OCI-LY7 (cell line): ENCODE measurements around the gene CSF1R. TPM values are rescaled to one million over a fixed set of nuclear protein-coding genes. Genes with fewer than 3 reads are reported as not detected.

Source experiments
- BruUV-seq: library from RNA; stranded (reverse); fragments of 400-500 nt; replicated peaks from 2 replicates; lab custom pipeline; 2021; lab: Mats Ljungman, UMichigan
- CTCF ChIA-PET: fragments of 300-600 bp; sonication (Branson Sonifier 250); formaldehyde crosslinking; loops from one replicate; lab custom pipeline; 2022; ENCODE audit warnings: antibody characterized with exemption; ENCODE audit not compliant: unreplicated experiment; lab: Charles Lee
- POLR2A ChIA-PET: fragments of 300-600 bp; sonication (Branson Sonifier 250); formaldehyde crosslinking; loops from one replicate; lab custom pipeline; 2022; ENCODE audit warnings: antibody characterized with exemption; lab: Charles Lee
- DNase-seq: peaks from one replicate; pipeline ENCODE4 v3.0.0-alpha.2; 2015; ENCODE audit warnings: low spot score
- H2AFZ ChIP-seq: fragments of 200-600 bp; sonication (generic), shearing (Covaris generic); 2 replicates; pipeline ENCODE4 v1.6.1; 2014; ENCODE audit warnings: mild to moderate bottlenecking, antibody characterized with exemption, low read length, moderate library complexity
- H3K27ac ChIP-seq: fragments of 200-600 bp; sonication (generic); 2 replicates; pipeline ENCODE4 v1.5.1; 2014; ENCODE audit warnings: mixed run types, low read depth, mild to moderate bottlenecking, moderate library complexity, low read length, inconsistent platforms; ENCODE audit not compliant: poor library complexity, severe bottlenecking
- H3K36me3 ChIP-seq: fragments of 200-600 bp; sonication (generic); 2 replicates; pipeline ENCODE4 v1.6.1; 2014; ENCODE audit warnings: mild to moderate bottlenecking, antibody characterized with exemption, low read length, moderate library complexity, mixed read lengths; ENCODE audit not compliant: insufficient read depth
- H3K4me1 ChIP-seq: fragments of 200-600 bp; sonication (generic); 2 replicates; pipeline ENCODE4 v1.5.1; 2014; ENCODE audit warnings: mild to moderate bottlenecking, low read length; ENCODE audit not compliant: insufficient read depth, poor library complexity, severe bottlenecking
- H3K4me2 ChIP-seq: fragments of 200-600 bp; sonication (generic); 2 replicates; pipeline ENCODE4 v1.6.1; 2014; ENCODE audit warnings: mild to moderate bottlenecking, low read length
- H3K4me3 ChIP-seq: fragments of 200-600 bp; sonication (generic); 2 replicates; pipeline ENCODE4 v1.5.1; 2014; ENCODE audit warnings: mild to moderate bottlenecking, low read depth, low read length; ENCODE audit not compliant: poor library complexity, severe bottlenecking
- H3K79me2 ChIP-seq: fragments of 200-600 bp; sonication (generic); 2 replicates; pipeline ENCODE4 v1.6.1; 2016; ENCODE audit warnings: low read depth, mild to moderate bottlenecking, low read length, moderate library complexity, mixed read lengths; ENCODE audit not compliant: insufficient read depth
- H3K9me2 ChIP-seq: fragments of 200-600 bp; sonication (generic); 2 replicates; pipeline ENCODE4 v1.6.1; 2016; ENCODE audit warnings: mild to moderate bottlenecking, low read length, mixed read lengths; ENCODE audit not compliant: insufficient read depth
- H3K9me3 ChIP-seq: fragments of 200-600 bp; sonication (generic); 2 replicates; pipeline ENCODE4 v1.6.1; 2014; ENCODE audit warnings: mild to moderate bottlenecking, mixed run types, low read length, mixed read lengths
- H4K20me1 ChIP-seq: fragments of 200-600 bp; sonication (generic); 2 replicates; pipeline ENCODE4 v1.6.1; 2014; ENCODE audit warnings: mild to moderate bottlenecking, antibody characterized with exemption, low read length, moderate library complexity, mixed read lengths; ENCODE audit not compliant: insufficient read depth
- EZH2phosphoT487 ChIP-seq: fragments of 200-600 bp; sonication (generic); IDR thresholded peaks from 2 replicates; pipeline ENCODE4 v1.6.1; 2018; ENCODE audit warnings: low read depth, borderline replicate concordance, mild to moderate bottlenecking, mixed run types, antibody characterized with exemption, low read length, moderate library complexity, mixed read lengths
- intact Hi-C: fragments of 100-400 bp; cut with micrococcal nuclease; formaldehyde crosslinking; loops from one replicate; pipeline ENCODE4 v1.10.0; 2022; ENCODE audit not compliant: unreplicated experiment
- total RNA-seq, 2 experiments: library from RNA; depleted of rRNA in 1 of 2; stranded (reverse); fragments of >200 nt in 1 of 2; shearing (Covaris generic) in 1 of 2; gene quantifications; 2 replicates each; pipeline ENCODE4 v1.2.3, GENCODE V29; 2014 to 2022
- TF ChIP-seq, protein P1 (sequence below): fragments of 200-600 bp; sonication (generic); conservative IDR thresholded peaks from 2 replicates; pipeline ENCODE4 v1.5.1; 2014; ENCODE audit warnings: mild to moderate bottlenecking, antibody characterized with exemption, low read length, moderate library complexity, mixed read lengths

The CSF1R gene
- total RNA-seq, 2 experiments from 2014 or later = not detected

DNA sequence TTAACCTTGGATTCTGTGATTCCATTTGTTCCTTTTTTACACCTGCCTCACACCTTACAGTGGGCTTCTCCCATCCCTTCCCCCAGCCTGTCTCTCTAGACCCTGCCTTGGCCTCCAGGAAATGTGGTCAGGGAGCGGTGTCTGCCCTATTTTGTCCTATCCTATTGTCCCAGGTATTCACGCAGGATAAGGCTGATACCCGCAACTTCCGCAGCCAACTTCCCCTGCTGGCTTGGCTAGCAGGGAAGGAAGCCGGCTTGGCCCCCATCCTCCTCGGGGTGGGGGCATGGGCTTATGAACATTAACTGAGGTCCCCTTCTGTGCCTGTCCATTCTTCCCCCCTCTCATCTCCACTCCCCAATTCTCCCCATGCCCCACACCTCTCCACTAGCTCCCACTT, 3.5 kb downstream of the CSF1R start:
- intact Hi-C loops = no loop called here
- ChIA-PET POLR2A (interaction anchor here (0.6 kb wide), 1 partner anchor 398 kb away, joined by 3 read pairs; no protein-coding TSS in a partner anchor), CTCF (interaction anchor here (0.6 kb wide), 1 partner anchor 35 kb away, joined by 5 read pairs; no protein-coding TSS in a partner anchor)
- no peaks in the 10 kb centered on the region for H4K20me1 ChIP-seq
- no peaks in the 10 kb centered on the region for H3K36me3 ChIP-seq
- H3K4me3 ChIP-seq = no peak overlapping the region
- no peaks in the 10 kb centered on the region for H3K79me2 ChIP-seq
- BruUV-seq = no TSS peak
- TF ChIP-seq, protein P1, sequence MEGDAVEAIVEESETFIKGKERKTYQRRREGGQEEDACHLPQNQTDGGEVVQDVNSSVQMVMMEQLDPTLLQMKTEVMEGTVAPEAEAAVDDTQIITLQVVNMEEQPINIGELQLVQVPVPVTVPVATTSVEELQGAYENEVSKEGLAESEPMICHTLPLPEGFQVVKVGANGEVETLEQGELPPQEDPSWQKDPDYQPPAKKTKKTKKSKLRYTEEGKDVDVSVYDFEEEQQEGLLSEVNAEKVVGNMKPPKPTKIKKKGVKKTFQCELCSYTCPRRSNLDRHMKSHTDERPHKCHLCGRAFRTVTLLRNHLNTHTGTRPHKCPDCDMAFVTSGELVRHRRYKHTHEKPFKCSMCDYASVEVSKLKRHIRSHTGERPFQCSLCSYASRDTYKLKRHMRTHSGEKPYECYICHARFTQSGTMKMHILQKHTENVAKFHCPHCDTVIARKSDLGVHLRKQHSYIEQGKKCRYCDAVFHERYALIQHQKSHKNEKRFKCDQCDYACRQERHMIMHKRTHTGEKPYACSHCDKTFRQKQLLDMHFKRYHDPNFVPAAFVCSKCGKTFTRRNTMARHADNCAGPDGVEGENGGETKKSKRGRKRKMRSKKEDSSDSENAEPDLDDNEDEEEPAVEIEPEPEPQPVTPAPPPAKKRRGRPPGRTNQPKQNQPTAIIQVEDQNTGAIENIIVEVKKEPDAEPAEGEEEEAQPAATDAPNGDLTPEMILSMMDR = no peak
- TF ChIP-seq EZH2phosphoT487 = no peak
- no peak for DNase-seq
- H3K4me1 ChIP-seq = peaks cover 12% of the 10 kb centered on the region
- no peak overlapping the region for H3K4me2 ChIP-seq
- H3K9me2 ChIP-seq = no peaks in the 10 kb centered on the region
- no peak overlapping the region for H3K27ac ChIP-seq
- H2AFZ ChIP-seq = no peak overlapping the region
- H3K9me3 ChIP-seq = no peaks in the 10 kb centered on the region

DNA sequence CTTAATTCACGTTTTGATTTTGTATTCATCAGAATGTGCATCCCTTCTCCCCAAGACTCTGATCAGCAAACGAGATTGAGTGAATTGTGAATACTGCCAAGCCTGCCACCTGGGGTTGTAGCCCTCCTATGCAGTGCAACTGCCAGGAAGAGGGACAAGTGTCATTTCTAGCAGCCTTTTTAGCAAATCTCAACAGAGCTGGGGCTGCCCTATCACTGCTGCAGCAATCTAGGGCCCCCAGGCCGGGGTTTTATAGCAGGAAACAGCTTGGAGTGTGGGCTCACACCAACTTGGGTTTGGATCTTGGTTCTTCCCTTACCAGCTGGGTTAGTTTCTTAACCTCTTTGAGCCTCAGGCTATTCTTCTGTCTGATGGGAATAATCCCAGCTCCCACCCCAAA, 4.0 kb downstream of the CSF1R start:
- TF ChIP-seq EZH2phosphoT487 = no peak
- TF ChIP-seq, protein P1 = no peak
- Histone ChIP-seq H4K20me1 (no peaks in the 10 kb centered on the region), H3K4me2 (peak overlapping the region; percentile 48; the same call in 1 of the 2 replicates), H3K27ac (no peak overlapping the region), H3K4me1 (peaks cover 12% of the 10 kb centered on the region), H3K9me3 (no peaks in the 10 kb centered on the region), H3K79me2 (no peaks in the 10 kb centered on the region), H3K36me3 (no peaks in the 10 kb centered on the region), H2AFZ (no peak overlapping the region), H3K9me2 (no peaks in the 10 kb centered on the region), H3K4me3 (no peak overlapping the region)
- ChIA-PET CTCF (no interaction called here), POLR2A (no interaction called here)
- no TSS peak for BruUV-seq
- intact Hi-C loops = no loop called here
- DNase-seq = no peak

DNA sequence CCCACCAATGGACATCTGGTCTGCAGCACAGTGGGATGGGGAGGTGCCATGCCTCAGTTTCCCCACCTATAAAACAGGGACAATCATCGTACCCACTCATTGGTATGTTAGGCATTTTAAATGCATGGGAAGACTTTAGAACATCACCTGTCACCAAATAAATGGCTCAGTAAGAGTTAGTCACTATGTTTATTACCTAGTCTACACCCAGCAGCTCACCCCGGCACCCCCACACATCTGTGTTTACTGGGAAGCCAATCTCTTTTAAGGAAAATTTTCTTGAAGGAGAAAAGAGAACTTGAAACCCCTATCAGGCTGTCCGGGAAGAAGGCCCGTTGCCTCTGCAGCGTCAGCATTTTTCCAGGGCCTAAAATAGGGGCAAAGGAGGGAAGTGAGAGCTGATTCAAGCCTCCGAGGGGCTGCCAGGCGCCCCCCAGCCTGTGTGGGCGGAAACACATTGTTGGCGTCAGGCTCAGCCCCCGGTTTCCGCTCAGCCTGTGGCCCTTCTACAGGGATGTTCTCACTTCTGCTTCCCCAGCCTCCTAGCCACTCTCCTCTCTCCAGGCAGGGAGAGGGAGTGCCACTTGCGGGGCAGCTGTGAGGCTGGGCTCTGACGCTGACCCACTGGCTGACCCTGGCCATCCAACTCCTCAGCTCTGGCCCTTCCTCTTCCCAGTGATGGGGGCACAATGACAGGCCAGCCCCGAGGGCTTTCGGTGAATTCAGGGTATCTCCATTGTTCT, 4.6 kb downstream of the CSF1R start:
- H3K4me2 ChIP-seq = peak overlapping the region; percentile 48
- no TSS peak for BruUV-seq
- H3K9me3 ChIP-seq = no peaks in the 10 kb centered on the region
- CTCF ChIA-PET = no interaction called here
- no peak for TF ChIP-seq EZH2phosphoT487
- TF ChIP-seq, protein P1 = no peak
- intact Hi-C loops = no loop called here
- DNase-seq = peak; percentile 31
- no peak overlapping the region for H2AFZ ChIP-seq
- H3K36me3 ChIP-seq = no peaks in the 10 kb centered on the region
- H3K27ac ChIP-seq = no peak overlapping the region
- no peaks in the 10 kb centered on the region for H3K9me2 ChIP-seq
- POLR2A ChIA-PET = no interaction called here
- H4K20me1 ChIP-seq = no peaks in the 10 kb centered on the region
- H3K79me2 ChIP-seq = no peaks in the 10 kb centered on the region
- H3K4me3 ChIP-seq = no peak overlapping the region
- H3K4me1 ChIP-seq = peaks cover 12% of the 10 kb centered on the region
